OCI-LY3 (cell line): ENCODE results near the gene GRIN2A.

Experiments used
- EZH2phosphoT487 ChIP-seq: fragments of 200-600 bp; shearing (Covaris generic); IDR thresholded peaks from 2 replicates; pipeline ENCODE4 v1.6.1; 2018; ENCODE audit warnings: antibody characterized with exemption, mixed run types, low read depth
- TF ChIP-seq, protein P1 (sequence below): fragments of 200-600, 300-600 bp; sonication (generic); IDR thresholded peaks from 2 replicates; pipeline ENCODE4 v1.5.1; 2014; ENCODE audit warnings: antibody characterized with exemption, low read length, low read depth

DNA sequence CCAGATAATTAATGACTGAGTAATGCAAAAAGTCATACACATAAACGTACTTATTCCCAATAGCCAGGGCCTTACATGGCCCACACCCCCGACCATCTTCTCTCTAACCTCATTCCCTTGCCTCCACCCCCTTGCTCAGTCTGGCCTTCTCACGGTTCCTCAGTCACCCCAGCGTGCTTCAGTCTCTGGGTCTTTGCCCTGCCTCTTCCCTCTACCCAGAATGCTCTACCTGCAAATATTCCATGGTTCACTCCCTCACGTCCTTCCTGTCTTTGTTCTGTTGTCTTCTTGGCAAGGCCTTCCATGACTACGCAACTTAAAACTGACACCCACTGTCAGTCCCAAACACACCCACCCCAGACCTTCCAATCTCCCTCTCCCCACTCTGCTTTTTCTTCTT is 468.3 kb downstream of the GRIN2A start:
- TF ChIP-seq, protein P1, sequence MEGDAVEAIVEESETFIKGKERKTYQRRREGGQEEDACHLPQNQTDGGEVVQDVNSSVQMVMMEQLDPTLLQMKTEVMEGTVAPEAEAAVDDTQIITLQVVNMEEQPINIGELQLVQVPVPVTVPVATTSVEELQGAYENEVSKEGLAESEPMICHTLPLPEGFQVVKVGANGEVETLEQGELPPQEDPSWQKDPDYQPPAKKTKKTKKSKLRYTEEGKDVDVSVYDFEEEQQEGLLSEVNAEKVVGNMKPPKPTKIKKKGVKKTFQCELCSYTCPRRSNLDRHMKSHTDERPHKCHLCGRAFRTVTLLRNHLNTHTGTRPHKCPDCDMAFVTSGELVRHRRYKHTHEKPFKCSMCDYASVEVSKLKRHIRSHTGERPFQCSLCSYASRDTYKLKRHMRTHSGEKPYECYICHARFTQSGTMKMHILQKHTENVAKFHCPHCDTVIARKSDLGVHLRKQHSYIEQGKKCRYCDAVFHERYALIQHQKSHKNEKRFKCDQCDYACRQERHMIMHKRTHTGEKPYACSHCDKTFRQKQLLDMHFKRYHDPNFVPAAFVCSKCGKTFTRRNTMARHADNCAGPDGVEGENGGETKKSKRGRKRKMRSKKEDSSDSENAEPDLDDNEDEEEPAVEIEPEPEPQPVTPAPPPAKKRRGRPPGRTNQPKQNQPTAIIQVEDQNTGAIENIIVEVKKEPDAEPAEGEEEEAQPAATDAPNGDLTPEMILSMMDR: no peak
- no peak for TF ChIP-seq EZH2phosphoT487
